ENCODE data around the gene CEL. TPM values are rescaled to one million over a fixed set of nuclear protein-coding genes. Genes with fewer than 3 reads are reported as not detected.

Gene CEL
- total RNA-seq, 1 experiment from 2014 or later = 6.6 TPM

DNA sequence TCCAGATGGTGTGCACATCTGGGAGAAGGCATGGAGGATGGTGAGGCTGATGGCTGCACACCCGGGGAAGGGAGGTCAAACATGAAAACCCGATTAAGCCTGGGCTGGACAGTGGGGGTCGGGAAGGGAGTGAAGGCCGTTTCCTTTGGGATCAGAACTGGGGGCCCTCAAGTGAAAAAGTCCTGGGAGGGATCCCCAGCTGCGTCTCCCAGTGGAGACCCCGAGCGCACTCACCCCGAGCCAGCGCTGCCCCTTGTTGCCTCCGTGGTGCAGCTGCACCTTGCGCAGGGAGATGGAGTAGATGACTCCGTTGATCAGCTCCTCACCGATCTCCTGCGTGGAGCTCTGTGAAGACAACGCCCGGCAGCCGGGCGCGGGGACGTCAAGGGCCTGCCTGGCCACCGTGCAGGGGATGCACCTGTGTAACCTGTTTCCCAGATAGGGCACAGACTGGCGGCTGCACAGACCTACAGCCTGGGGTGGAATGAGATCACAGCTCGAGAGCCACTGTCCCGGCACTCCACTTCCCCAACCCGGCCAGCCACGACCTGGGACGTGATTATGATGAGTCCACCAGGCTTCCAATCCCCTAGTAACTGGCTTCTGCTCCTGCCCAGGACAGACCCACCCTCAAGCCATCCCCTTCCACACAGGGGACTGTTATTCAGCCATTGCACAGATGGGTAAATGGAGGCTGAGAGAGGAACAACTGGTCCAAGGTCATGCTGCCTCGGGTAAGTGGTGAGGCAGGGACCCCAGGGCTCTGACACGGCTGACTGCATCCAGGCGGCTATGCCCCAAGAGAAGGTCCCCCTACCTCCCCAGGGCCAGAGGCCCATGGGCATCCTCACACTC, 50.3 kb downstream of the CEL start:
- ChIA-PET CTCF (interaction anchor here (1.0 to 7.8 kb wide), 3 partner anchors 33 to 103 kb away, joined by 3 to 93 read pairs (median 4); no protein-coding TSS in a partner anchor), POLR2A (no interaction called here)
- no peak overlapping the region for H3K27ac Mint-ChIP-seq
- peaks cover 15% of the 10 kb centered on the region; the same call in 1 of the 2 replicates for H3K36me3 Mint-ChIP-seq
- no peaks in the 10 kb centered on the region for H3K27me3 Mint-ChIP-seq (ENCODE audit: low read depth)
- TF ChIP-seq, protein P1, sequence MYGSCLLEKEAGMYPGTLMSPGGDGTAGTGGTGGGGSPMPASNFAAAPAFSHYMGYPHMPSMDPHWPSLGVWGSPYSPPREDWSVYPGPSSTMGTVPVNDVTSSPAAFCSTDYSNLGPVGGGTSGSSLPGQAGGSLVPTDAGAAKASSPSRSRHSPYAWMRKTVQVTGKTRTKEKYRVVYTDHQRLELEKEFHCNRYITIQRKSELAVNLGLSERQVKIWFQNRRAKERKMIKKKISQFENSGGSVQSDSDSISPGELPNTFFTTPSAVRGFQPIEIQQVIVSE (CRISPR knock-in tag; IDR thresholded peaks at IDR 0.05; ENCODE audit: borderline replicate concordance) = no peak
- TF ChIP-seq HMGA2 (CRISPR knock-in tag; IDR thresholded peaks at IDR 0.05) (no peak), ZNF423 (CRISPR knock-in tag; IDR thresholded peaks at IDR 0.05) (no peak), ESRRA (CRISPR knock-in tag; IDR thresholded peaks at IDR 0.05; ENCODE audit: borderline replicate concordance) (no peak), NR1H2 (CRISPR knock-in tag; IDR thresholded peaks at IDR 0.05) (no peak), KAT7 (CRISPR knock-in tag; IDR thresholded peaks at IDR 0.05; ENCODE audit: borderline replicate concordance) (no peak), ZNF138 (CRISPR knock-in tag; conservative IDR thresholded peaks at IDR 0.05) (no peak), RORB (CRISPR knock-in tag; IDR thresholded peaks at IDR 0.05) (no peak), JAZF1 (CRISPR knock-in tag; IDR thresholded peaks at IDR 0.05) (no peak), NFE2L1 (CRISPR knock-in tag; IDR thresholded peaks at IDR 0.05) (no peak), OVOL2 (CRISPR knock-in tag; IDR thresholded peaks at IDR 0.05; ENCODE audit: borderline replicate concordance) (no peak), CBFB (CRISPR knock-in tag; IDR thresholded peaks at IDR 0.05; ENCODE audit: low read depth) (no peak), CREB1 (CRISPR knock-in tag; IDR thresholded peaks at IDR 0.05) (no peak)
- TF ChIP-seq, protein P2, sequence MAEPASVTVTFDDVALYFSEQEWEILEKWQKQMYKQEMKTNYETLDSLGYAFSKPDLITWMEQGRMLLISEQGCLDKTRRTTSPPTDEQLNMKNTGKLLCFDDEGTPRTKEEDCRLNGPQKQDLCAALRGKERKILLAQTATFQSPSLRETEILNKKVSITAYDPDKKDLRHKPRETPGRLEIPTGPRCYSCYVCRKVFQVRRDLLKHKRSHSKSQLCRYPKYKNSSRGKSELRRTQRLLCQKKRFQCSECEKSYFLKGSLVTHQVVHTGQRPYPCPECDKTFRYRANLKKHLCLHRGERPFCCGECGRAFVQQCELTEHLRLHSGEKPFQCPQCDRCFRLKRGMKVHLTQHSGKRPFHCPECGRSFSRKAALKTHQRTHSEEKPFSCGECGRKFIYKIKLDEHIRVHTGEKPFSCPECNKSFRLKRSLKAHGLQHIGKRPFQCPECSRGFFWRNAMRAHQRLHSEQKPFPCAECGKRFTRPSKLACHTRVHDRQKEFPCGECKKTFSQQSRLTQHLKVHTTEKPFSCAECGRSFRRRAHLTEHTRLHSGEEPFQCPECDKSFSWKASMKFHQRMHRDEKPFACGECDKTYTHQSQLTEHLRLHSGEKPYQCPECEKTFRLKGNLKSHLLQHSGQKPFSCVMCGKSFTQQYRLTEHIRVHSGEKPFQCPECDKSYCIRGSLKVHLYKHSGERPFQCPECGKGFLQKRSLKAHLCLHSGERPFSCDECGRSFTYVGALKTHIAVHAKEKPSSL (CRISPR knock-in tag; conservative IDR thresholded peaks at IDR 0.05) = no peak
- TF ChIP-seq, protein P3, sequence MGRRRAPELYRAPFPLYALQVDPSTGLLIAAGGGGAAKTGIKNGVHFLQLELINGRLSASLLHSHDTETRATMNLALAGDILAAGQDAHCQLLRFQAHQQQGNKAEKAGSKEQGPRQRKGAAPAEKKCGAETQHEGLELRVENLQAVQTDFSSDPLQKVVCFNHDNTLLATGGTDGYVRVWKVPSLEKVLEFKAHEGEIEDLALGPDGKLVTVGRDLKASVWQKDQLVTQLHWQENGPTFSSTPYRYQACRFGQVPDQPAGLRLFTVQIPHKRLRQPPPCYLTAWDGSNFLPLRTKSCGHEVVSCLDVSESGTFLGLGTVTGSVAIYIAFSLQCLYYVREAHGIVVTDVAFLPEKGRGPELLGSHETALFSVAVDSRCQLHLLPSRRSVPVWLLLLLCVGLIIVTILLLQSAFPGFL (CRISPR knock-in tag; IDR thresholded peaks at IDR 0.05; ENCODE audit: borderline replicate concordance) = no peak
- TF ChIP-seq, protein P4, sequence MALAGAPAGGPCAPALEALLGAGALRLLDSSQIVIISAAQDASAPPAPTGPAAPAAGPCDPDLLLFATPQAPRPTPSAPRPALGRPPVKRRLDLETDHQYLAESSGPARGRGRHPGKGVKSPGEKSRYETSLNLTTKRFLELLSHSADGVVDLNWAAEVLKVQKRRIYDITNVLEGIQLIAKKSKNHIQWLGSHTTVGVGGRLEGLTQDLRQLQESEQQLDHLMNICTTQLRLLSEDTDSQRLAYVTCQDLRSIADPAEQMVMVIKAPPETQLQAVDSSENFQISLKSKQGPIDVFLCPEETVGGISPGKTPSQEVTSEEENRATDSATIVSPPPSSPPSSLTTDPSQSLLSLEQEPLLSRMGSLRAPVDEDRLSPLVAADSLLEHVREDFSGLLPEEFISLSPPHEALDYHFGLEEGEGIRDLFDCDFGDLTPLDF (CRISPR knock-in tag; IDR thresholded peaks at IDR 0.05) = no peak
- TF ChIP-seq, protein P5, sequence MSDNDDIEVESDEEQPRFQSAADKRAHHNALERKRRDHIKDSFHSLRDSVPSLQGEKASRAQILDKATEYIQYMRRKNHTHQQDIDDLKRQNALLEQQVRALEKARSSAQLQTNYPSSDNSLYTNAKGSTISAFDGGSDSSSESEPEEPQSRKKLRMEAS (CRISPR knock-in tag; IDR thresholded peaks at IDR 0.05) = no peak
- TF ChIP-seq, protein P6, sequence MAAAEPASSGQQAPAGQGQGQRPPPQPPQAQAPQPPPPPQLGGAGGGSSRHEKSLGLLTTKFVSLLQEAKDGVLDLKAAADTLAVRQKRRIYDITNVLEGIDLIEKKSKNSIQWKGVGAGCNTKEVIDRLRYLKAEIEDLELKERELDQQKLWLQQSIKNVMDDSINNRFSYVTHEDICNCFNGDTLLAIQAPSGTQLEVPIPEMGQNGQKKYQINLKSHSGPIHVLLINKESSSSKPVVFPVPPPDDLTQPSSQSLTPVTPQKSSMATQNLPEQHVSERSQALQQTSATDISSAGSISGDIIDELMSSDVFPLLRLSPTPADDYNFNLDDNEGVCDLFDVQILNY (CRISPR knock-in tag; IDR thresholded peaks at IDR 0.05) = no peak
- TF ChIP-seq, protein P7, sequence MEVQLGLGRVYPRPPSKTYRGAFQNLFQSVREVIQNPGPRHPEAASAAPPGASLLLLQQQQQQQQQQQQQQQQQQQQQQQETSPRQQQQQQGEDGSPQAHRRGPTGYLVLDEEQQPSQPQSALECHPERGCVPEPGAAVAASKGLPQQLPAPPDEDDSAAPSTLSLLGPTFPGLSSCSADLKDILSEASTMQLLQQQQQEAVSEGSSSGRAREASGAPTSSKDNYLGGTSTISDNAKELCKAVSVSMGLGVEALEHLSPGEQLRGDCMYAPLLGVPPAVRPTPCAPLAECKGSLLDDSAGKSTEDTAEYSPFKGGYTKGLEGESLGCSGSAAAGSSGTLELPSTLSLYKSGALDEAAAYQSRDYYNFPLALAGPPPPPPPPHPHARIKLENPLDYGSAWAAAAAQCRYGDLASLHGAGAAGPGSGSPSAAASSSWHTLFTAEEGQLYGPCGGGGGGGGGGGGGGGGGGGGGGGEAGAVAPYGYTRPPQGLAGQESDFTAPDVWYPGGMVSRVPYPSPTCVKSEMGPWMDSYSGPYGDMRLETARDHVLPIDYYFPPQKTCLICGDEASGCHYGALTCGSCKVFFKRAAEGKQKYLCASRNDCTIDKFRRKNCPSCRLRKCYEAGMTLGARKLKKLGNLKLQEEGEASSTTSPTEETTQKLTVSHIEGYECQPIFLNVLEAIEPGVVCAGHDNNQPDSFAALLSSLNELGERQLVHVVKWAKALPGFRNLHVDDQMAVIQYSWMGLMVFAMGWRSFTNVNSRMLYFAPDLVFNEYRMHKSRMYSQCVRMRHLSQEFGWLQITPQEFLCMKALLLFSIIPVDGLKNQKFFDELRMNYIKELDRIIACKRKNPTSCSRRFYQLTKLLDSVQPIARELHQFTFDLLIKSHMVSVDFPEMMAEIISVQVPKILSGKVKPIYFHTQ (CRISPR knock-in tag; IDR thresholded peaks at IDR 0.05) = no peak
- TF ChIP-seq, protein P8, sequence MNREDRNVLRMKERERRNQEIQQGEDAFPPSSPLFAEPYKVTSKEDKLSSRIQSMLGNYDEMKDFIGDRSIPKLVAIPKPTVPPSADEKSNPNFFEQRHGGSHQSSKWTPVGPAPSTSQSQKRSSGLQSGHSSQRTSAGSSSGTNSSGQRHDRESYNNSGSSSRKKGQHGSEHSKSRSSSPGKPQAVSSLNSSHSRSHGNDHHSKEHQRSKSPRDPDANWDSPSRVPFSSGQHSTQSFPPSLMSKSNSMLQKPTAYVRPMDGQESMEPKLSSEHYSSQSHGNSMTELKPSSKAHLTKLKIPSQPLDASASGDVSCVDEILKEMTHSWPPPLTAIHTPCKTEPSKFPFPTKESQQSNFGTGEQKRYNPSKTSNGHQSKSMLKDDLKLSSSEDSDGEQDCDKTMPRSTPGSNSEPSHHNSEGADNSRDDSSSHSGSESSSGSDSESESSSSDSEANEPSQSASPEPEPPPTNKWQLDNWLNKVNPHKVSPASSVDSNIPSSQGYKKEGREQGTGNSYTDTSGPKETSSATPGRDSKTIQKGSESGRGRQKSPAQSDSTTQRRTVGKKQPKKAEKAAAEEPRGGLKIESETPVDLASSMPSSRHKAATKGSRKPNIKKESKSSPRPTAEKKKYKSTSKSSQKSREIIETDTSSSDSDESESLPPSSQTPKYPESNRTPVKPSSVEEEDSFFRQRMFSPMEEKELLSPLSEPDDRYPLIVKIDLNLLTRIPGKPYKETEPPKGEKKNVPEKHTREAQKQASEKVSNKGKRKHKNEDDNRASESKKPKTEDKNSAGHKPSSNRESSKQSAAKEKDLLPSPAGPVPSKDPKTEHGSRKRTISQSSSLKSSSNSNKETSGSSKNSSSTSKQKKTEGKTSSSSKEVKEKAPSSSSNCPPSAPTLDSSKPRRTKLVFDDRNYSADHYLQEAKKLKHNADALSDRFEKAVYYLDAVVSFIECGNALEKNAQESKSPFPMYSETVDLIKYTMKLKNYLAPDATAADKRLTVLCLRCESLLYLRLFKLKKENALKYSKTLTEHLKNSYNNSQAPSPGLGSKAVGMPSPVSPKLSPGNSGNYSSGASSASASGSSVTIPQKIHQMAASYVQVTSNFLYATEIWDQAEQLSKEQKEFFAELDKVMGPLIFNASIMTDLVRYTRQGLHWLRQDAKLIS (CRISPR knock-in tag; IDR thresholded peaks at IDR 0.05; ENCODE audit: borderline replicate concordance) = no peak
- DNase-seq (ENCODE audit: low spot score) = no peak
- ATAC-seq = no peak
- H3K4me3 Mint-ChIP-seq = no peak overlapping the region
- H3K9me3 Mint-ChIP-seq = no peaks in the 10 kb centered on the region
- no peaks in the 10 kb centered on the region for H3K4me1 Mint-ChIP-seq
